ENCODE measurements around the gene FCER2.
"Not testable (repeated sequence)": the region's sequence is repeated elsewhere in the genome, so short reads cannot be mapped to it uniquely, and the experiment has no call there.

The FCER2 gene

GRCh38 chr19:7701654-7702457 is at the start of gene FCER2:
Gene FCER2 (minus strand): TSS chr19:7702131. CDS start chr19:7699760, 2,371 bp downstream.
- DNase-seq: no peak

GRCh38 chr19:7751157-7751783 is 49.3 kb upstream of the FCER2 start:
- DNase-seq: no peak

GRCh38 chr19:7748756-7749155 is 46.8 kb upstream of the FCER2 start:
- DNase-seq: no peak

GRCh38 chr19:7748171-7748570 is 46.2 kb upstream of the FCER2 start:
- DNase-seq: no peak

- DNase-seq: no peak
Observed at GRCh38 chr19:7746903-7747884, 45.3 kb upstream of the FCER2 start, which contains the start of gene CD209. Gene CD209 (minus strand): TSS chr19:7747534. CDS start chr19:7747511, 23 bp downstream.

GRCh38 chr19:7746306-7746705 is 44.4 kb upstream of the FCER2 start:
- not testable (repeated sequence) for DNase-seq

- no peak for DNase-seq
Observed at GRCh38 chr19:7744871-7745650, 43.1 kb upstream of the FCER2 start.

GRCh38 chr19:7744199-7744786 is 42.4 kb upstream of the FCER2 start:
- DNase-seq: no peak

GRCh38 chr19:7743425-7743841 is 41.5 kb upstream of the FCER2 start:
- DNase-seq: no peak

- no peak for DNase-seq
Observed at GRCh38 chr19:7742991-7743390, 41.1 kb upstream of the FCER2 start.

- DNase-seq: no peak
Observed at GRCh38 chr19:7742575-7742974, 40.6 kb upstream of the FCER2 start.

GRCh38 chr19:7740682-7741054 is 38.7 kb upstream of the FCER2 start:
- DNase-seq: no peak

GRCh38 chr19:7739801-7740681 is 38.1 kb upstream of the FCER2 start:
- no peak for DNase-seq

GRCh38 chr19:7739211-7739755 is 37.4 kb upstream of the FCER2 start:
- no peak for DNase-seq

- DNase-seq: no peak
Observed at GRCh38 chr19:7738023-7738422, 36.1 kb upstream of the FCER2 start.

GRCh38 chr19:7737215-7737614 is 35.3 kb upstream of the FCER2 start:
- no peak for DNase-seq

- DNase-seq: no peak
Observed at GRCh38 chr19:7736148-7736547, 34.2 kb upstream of the FCER2 start.

- no peak for DNase-seq
Observed at GRCh38 chr19:7734220-7735203, 32.6 kb upstream of the FCER2 start.

GRCh38 chr19:7733376-7733775 is 31.4 kb upstream of the FCER2 start:
- DNase-seq: no peak

All from NCI-H2081 (cell line).